PC-9 (cell line): ENCODE results near the gene FDX2.

Experiments used
- EZH2 ChIP-seq: fragments of 200-600 bp; sonication (generic); IDR thresholded peaks from 2 replicates; pipeline ENCODE4 v1.8.0; 2017; ENCODE audit warnings: antibody characterized with exemption, low read depth
- TF ChIP-seq, protein P1 (sequence below): fragments of 200-600 bp; sonication (generic); conservative IDR thresholded peaks from 2 replicates; pipeline ENCODE4 v1.6.1; 2017; ENCODE audit warnings: mixed run types, antibody characterized with exemption, mild to moderate bottlenecking, moderate library complexity

DNA sequence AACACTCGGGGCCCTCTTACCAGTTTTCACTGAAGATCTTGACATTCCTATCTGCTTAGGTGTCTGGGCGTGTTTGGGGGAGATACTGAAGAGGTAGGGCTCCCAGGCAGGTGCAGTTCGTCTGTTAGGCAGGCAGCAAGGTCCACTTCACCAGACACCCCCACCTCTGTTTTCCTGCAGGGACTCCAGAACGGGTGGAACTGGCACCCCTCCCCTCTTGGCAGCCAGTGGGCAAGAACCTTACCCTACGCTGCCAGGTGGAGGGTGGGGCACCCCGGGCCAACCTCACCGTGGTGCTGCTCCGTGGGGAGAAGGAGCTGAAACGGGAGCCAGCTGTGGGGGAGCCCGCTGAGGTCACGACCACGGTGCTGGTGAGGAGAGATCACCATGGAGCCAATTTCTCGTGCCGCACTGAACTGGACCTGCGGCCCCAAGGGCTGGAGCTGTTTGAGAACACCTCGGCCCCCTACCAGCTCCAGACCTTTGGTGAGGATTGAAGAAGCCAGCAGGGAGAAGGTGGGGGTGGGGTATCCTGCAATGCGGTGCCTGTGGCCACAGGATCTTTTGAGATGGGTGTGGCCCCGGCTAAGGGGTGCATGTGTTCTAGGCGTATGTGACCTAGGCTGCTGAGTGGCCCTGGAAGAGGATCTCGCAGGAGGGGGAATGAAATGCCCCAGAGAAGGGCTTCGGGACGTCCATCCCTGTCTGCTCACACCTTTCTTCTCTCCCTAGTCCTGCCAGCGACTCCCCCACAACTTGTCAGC lies 32.3 kb downstream of the FDX2 start:
- TF ChIP-seq, protein P1, sequence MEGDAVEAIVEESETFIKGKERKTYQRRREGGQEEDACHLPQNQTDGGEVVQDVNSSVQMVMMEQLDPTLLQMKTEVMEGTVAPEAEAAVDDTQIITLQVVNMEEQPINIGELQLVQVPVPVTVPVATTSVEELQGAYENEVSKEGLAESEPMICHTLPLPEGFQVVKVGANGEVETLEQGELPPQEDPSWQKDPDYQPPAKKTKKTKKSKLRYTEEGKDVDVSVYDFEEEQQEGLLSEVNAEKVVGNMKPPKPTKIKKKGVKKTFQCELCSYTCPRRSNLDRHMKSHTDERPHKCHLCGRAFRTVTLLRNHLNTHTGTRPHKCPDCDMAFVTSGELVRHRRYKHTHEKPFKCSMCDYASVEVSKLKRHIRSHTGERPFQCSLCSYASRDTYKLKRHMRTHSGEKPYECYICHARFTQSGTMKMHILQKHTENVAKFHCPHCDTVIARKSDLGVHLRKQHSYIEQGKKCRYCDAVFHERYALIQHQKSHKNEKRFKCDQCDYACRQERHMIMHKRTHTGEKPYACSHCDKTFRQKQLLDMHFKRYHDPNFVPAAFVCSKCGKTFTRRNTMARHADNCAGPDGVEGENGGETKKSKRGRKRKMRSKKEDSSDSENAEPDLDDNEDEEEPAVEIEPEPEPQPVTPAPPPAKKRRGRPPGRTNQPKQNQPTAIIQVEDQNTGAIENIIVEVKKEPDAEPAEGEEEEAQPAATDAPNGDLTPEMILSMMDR: no peak
- no peak for TF ChIP-seq EZH2
